ENCODE data around the gene PREPL.
A peak's percentile ranks its signal among the peaks of the same experiment; 100 is the strongest.

The PREPL gene

DNA sequence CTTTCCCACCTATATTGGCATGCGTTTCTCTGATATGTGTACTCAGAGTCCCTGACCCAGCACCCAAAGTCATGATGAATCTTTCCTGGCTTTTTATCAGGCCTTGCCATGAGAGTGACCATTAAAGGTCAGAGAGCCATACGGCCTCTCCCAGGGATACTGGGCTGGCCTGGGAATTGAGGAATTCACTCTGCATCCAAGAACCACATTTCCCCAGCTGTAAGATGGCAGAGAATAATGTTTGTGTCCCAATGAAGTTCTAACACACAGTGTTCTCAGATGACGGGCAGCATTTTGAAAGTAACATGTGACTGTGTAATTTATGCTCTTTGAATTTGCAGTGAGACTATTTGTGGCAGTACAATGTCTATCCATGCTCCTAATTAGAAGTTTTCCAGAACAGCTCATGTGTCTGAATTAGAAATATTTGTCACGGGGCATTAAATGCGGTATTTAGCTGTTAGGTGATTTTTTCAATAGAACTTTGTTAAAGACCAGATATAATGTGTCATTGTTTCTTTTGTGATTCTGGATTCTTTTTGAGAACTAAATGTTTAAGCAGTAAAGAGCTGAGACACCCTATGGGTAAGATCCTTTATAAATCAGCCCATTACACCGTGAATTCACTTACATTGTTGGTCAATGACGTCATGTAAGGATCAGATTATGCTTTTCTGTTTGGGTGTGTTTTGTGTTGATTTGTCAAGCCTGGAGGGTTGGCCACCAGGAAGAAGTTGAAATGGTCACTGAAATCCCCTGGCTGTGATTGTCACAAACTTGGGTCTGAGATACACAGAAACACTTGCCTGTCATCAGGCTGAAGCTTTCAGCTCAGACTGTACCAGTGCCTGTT lies 93.3 kb downstream of the PREPL start:
- Histone ChIP-seq H3K4me3 (peak overlapping the region in 1 of 2 donors; percentile 2), H3K36me3 (no peaks in the 10 kb centered on the region), H3K4me1 (peaks cover 0 to 54% (median 25%) of the 10 kb centered on the region in 4 donors), H3K27ac (peak overlapping the region; percentile 88 to 91), H3K9me3 (no peaks in the 10 kb centered on the region), H3K27me3 (no peaks in the 10 kb centered on the region)
- peak; percentile 59 to 90 for DNase-seq
- TF ChIP-seq, protein P1, sequence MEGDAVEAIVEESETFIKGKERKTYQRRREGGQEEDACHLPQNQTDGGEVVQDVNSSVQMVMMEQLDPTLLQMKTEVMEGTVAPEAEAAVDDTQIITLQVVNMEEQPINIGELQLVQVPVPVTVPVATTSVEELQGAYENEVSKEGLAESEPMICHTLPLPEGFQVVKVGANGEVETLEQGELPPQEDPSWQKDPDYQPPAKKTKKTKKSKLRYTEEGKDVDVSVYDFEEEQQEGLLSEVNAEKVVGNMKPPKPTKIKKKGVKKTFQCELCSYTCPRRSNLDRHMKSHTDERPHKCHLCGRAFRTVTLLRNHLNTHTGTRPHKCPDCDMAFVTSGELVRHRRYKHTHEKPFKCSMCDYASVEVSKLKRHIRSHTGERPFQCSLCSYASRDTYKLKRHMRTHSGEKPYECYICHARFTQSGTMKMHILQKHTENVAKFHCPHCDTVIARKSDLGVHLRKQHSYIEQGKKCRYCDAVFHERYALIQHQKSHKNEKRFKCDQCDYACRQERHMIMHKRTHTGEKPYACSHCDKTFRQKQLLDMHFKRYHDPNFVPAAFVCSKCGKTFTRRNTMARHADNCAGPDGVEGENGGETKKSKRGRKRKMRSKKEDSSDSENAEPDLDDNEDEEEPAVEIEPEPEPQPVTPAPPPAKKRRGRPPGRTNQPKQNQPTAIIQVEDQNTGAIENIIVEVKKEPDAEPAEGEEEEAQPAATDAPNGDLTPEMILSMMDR (IDR thresholded peaks at IDR 0.05): no peak
- intact Hi-C loops (cut with DNase I; ENCODE audit: low total_unique reads): loop anchor here (2.0 to 10.0 kb wide), 2 partner anchors 99 to 933 kb away; partner anchors contain the start of gene PPM1B

Data from tibial artery (tissue), 4 donors.